ENCODE measurements around the gene MNS1.
A peak's percentile ranks its signal among the peaks of the same experiment; 100 is the strongest.
"Not testable (repeated sequence)": the region's sequence is repeated elsewhere in the genome, so short reads cannot be mapped to it uniquely, and the experiment has no call there.

Gene MNS1

GRCh38 chr15:56464893-56465520 is at the start of gene MNS1:
Gene MNS1, minus strand, starts transcription at chr15:56465137. Its CDS starts 165 bp downstream, at chr15:56464972.
- Histone ChIP-seq H3K27ac (peak within 1 kb of the TSS in 5 of 21 experiments; percentile 1 to 58 (median 51)), H3K4me3 (peak within 1 kb of the TSS; percentile 36 to 67 (median 55))

GRCh38 chr15:56496635-56497034 is 31.7 kb upstream of the MNS1 start:
- H3K4me3 ChIP-seq: no peak overlapping the region
- H3K27ac ChIP-seq: no peak overlapping the region

GRCh38 chr15:56495533-56495932 is 30.6 kb upstream of the MNS1 start:
- H3K4me3 ChIP-seq: no peak overlapping the region
- H3K27ac ChIP-seq: no peak overlapping the region

GRCh38 chr15:56495053-56495452 is 30.1 kb upstream of the MNS1 start:
- Histone ChIP-seq H3K4me3 (no peak overlapping the region), H3K27ac (no peak overlapping the region)

- Histone ChIP-seq H3K27ac (no peak overlapping the region), H3K4me3 (no peak overlapping the region)
Observed at GRCh38 chr15:56492791-56493555, 28.0 kb upstream of the MNS1 start.

- H3K27ac ChIP-seq: no peak overlapping the region
- no peak overlapping the region for H3K4me3 ChIP-seq
Observed at GRCh38 chr15:56492236-56492635, 27.3 kb upstream of the MNS1 start.

- Histone ChIP-seq H3K27ac (no peak overlapping the region), H3K4me3 (no peak overlapping the region)
Observed at GRCh38 chr15:56491110-56491722, 26.3 kb upstream of the MNS1 start.

- Histone ChIP-seq H3K4me3 (no peak overlapping the region), H3K27ac (no peak overlapping the region)
Observed at GRCh38 chr15:56490461-56490860, 25.5 kb upstream of the MNS1 start.

GRCh38 chr15:56486206-56486605 is 21.3 kb upstream of the MNS1 start:
- not testable (repeated sequence) for H3K27ac ChIP-seq, H3K4me3 ChIP-seq

GRCh38 chr15:56485426-56485825 is 20.5 kb upstream of the MNS1 start:
- H3K27ac ChIP-seq, H3K4me3 ChIP-seq: not testable (repeated sequence)

- Histone ChIP-seq H3K4me3 (no peak overlapping the region), H3K27ac (no peak overlapping the region)
Observed at GRCh38 chr15:56484287-56484686, 19.4 kb upstream of the MNS1 start.

GRCh38 chr15:56475351-56475750 is 10.4 kb upstream of the MNS1 start:
- no peak overlapping the region for H3K27ac ChIP-seq
- H3K4me3 ChIP-seq: no peak overlapping the region

- H3K4me3 ChIP-seq: no peak overlapping the region
- H3K27ac ChIP-seq: no peak overlapping the region
Observed at GRCh38 chr15:56473017-56473416, 8.1 kb upstream of the MNS1 start.

- H3K4me3 ChIP-seq: no peak overlapping the region
- no peak overlapping the region for H3K27ac ChIP-seq
Observed at GRCh38 chr15:56472278-56472677, 7.3 kb upstream of the MNS1 start.

- H3K4me3 ChIP-seq: no peak overlapping the region
- no peak overlapping the region for H3K27ac ChIP-seq
Observed at GRCh38 chr15:56471440-56472069, 6.6 kb upstream of the MNS1 start.

GRCh38 chr15:56469483-56469882 is 4.5 kb upstream of the MNS1 start:
- no peak overlapping the region for H3K4me3 ChIP-seq
- no peak overlapping the region for H3K27ac ChIP-seq

- Histone ChIP-seq H3K27ac (no peak overlapping the region), H3K4me3 (peak overlapping the region in 1 of 7 experiments; percentile 22)
Observed at GRCh38 chr15:56468401-56468800, 3.5 kb upstream of the MNS1 start.

GRCh38 chr15:56467616-56468015 is 2.7 kb upstream of the MNS1 start:
- H3K27ac ChIP-seq: no peak overlapping the region
- H3K4me3 ChIP-seq: no peak overlapping the region

GRCh38 chr15:56460947-56461346 is 4.0 kb downstream of the MNS1 start:
- H3K27ac ChIP-seq: no peak overlapping the region
- no peak overlapping the region for H3K4me3 ChIP-seq

GRCh38 chr15:56460071-56460470 is 4.9 kb downstream of the MNS1 start:
- H3K27ac ChIP-seq: no peak overlapping the region
- H3K4me3 ChIP-seq: no peak overlapping the region

GRCh38 chr15:56459096-56459495 is 5.8 kb downstream of the MNS1 start:
- Histone ChIP-seq H3K4me3 (no peak overlapping the region), H3K27ac (no peak overlapping the region)
